GM12878 (cell line): ENCODE measurements around the gene CIDEC. TPM values are rescaled to one million over a fixed set of nuclear protein-coding genes. Genes with fewer than 3 reads are reported as not detected.
A peak's percentile ranks its signal among the peaks of the same experiment; 100 is the strongest.

Source experiments
- ATAC-seq: fragments of 200-7000 bp; cut with Tn5 transposase; 3 replicates; pipeline ENCODE4 v1.9.1; 2020; ENCODE audit warnings: mild to moderate bottlenecking, moderate library complexity
- BruUV-seq: library from RNA; stranded (reverse); fragments of 400-500 nt; replicated peaks from 2 replicates; lab custom pipeline; 2021; lab: Mats Ljungman, UMichigan
- CTCF ChIA-PET: fragments of 300-600 bp; sonication (Branson Sonifier 250); formaldehyde crosslinking; extraction: SDS; loops from one replicate; lab custom pipeline; 2021; ENCODE audit warnings: inconsistent platforms; lab: Yijun Ruan, JAX
- POLR2A ChIA-PET: fragments of 350-600 bp; formaldehyde crosslinking; extraction: SDS; loops from one replicate; lab custom pipeline; 2021; ENCODE audit warnings: inconsistent platforms; lab: Charles Lee
- RAD21 ChIA-PET: fragments of 300-600 bp; sonication (Branson Sonifier 250); formaldehyde crosslinking; loops from one replicate; lab custom pipeline; 2023; ENCODE audit warnings: antibody characterized with exemption; ENCODE audit not compliant: unreplicated experiment; lab: Charles Lee
- SMC1A ChIA-PET: fragments of 300-600 bp; sonication (Branson Sonifier 250); formaldehyde crosslinking; loops from one replicate; lab custom pipeline; 2023; ENCODE audit not compliant: unreplicated experiment, uncharacterized antibody; lab: Charles Lee
- DNase-seq: peaks from one replicate; pipeline ENCODE4 v3.0.0-alpha.2; 2011; ENCODE audit warnings: low read depth, low spot score
- FAIRE-seq: peaks from 3 replicates; lab custom pipeline; 2011; peaks lifted over from hg19 to GRCh38; lab: Jason Lieb, UNC
- H2AFZ ChIP-seq: 2 replicates; pipeline ENCODE4 v1.6.0; 2011; ENCODE audit warnings: low read depth, low read length, control low read depth; ENCODE audit not compliant: control insufficient read depth
- H3K27ac ChIP-seq: 2 replicates; pipeline ENCODE4 v1.5.1; 2011; ENCODE audit warnings: control low read depth; ENCODE audit not compliant: control insufficient read depth, insufficient read depth
- H3K27me3 ChIP-seq, 2 experiments: replicated peaks in 1 of 2; 2 replicates each; pipeline versions ENCODE4 v1.6.0 to v1.6.1; 2011; ENCODE audit warnings: low read length in 1 of 2; ENCODE audit not compliant: control insufficient read depth in 2 of 2, insufficient read depth in 2 of 2
- H3K36me3 ChIP-seq, 2 experiments: 2 replicates each; pipeline ENCODE4 v1.5.1; 2011; ENCODE audit warnings: low read length in 1 of 2; ENCODE audit not compliant: control insufficient read depth in 2 of 2, insufficient read depth in 2 of 2
- H3K4me1 ChIP-seq: 2 replicates; pipeline ENCODE4 v1.6.1; 2011; ENCODE audit warnings: mild to moderate bottlenecking, low read length, moderate library complexity, mixed read lengths; ENCODE audit not compliant: control insufficient read depth, insufficient read depth
- H3K4me2 ChIP-seq: 2 replicates; pipeline ENCODE4 v1.6.0; 2011; ENCODE audit warnings: control low read depth; ENCODE audit not compliant: control insufficient read depth, insufficient read depth
- H3K4me3 ChIP-seq: fragments of 200-600 bp; sonication (generic); 2 replicates; pipeline ENCODE4 v1.5.1; 2016
- H3K79me2 ChIP-seq: 2 replicates; pipeline ENCODE4 v1.6.0; 2011; ENCODE audit warnings: low read length; ENCODE audit not compliant: control insufficient read depth, insufficient read depth
- H3K9ac ChIP-seq: 2 replicates; pipeline ENCODE4 v1.8.0; 2011; ENCODE audit warnings: low read length, control low read depth, mixed read lengths; ENCODE audit not compliant: control insufficient read depth, insufficient read depth
- H3K9me3 ChIP-seq: replicated peaks from 3 replicates; pipeline ENCODE4 v1.5.1; 2011; ENCODE audit warnings: mild to moderate bottlenecking, low read length; ENCODE audit not compliant: control insufficient read depth, insufficient read depth
- H4K20me1 ChIP-seq: 2 replicates; pipeline ENCODE4 v1.6.0; 2011; ENCODE audit not compliant: control insufficient read depth, insufficient read depth
- ESRRA ChIP-seq: IDR thresholded peaks from 2 replicates; pipeline ENCODE4 v1.6.1; 2012; ENCODE audit warnings: mild to moderate bottlenecking, low read length, improper control_type of control experiment
- LARP7 ChIP-seq: fragments of 450-650 bp; IDR thresholded peaks from 2 replicates; pipeline ENCODE4 v1.6.1; 2017; ENCODE audit warnings: mild to moderate bottlenecking
- MEF2A ChIP-seq: IDR thresholded peaks from 2 replicates; pipeline ENCODE4 v1.6.1; 2011; ENCODE audit warnings: low read depth, mild to moderate bottlenecking, low read length, moderate library complexity; ENCODE audit not compliant: insufficient read depth
- RAD21 ChIP-seq: IDR thresholded peaks from 2 replicates; pipeline ENCODE4 v1.6.1; 2011; ENCODE audit warnings: mild to moderate bottlenecking, low read depth, low read length, moderate library complexity; ENCODE audit not compliant: insufficient read depth
- RUNX3 ChIP-seq: IDR thresholded peaks from 2 replicates; pipeline ENCODE4 v1.6.1; 2012; ENCODE audit warnings: low read length, inconsistent platforms
- SRF ChIP-seq, 2 experiments: IDR thresholded peaks; 2 replicates each; pipeline ENCODE4 v1.6.1; 2011; ENCODE audit warnings: low read depth in 2 of 2, low read length in 2 of 2, mild to moderate bottlenecking in 1 of 2, moderate library complexity in 1 of 2
- TCF12 ChIP-seq: IDR thresholded peaks from 2 replicates; pipeline ENCODE4 v1.6.1; 2011; ENCODE audit warnings: low read depth, mild to moderate bottlenecking, low read length
- ZNF24 ChIP-seq: fragments of 450-650 bp; IDR thresholded peaks from 2 replicates; pipeline ENCODE4 v1.6.1; 2017; ENCODE audit warnings: antibody characterized with exemption, mild to moderate bottlenecking
- WGBS: methylation state at CpG from one replicate; pipeline ENCODE4 v1.1.6; 2016; ENCODE audit warnings: low lambda C conversion rate; ENCODE audit not compliant: insufficient replicate concordance, insufficient coverage; ENCODE audit errors: missing lambda C conversion rate; 5-methylcytosine and 5-hydroxymethylcytosine counted together
- in situ Hi-C: fragments of 300-500 bp; cut with MboI; formaldehyde crosslinking; loops from 9 replicates; pipeline ENCODE4 v1.14.3; 2018; ENCODE audit warnings: mixed read lengths
- intact Hi-C: fragments of 100-400 bp; cut with micrococcal nuclease; formaldehyde crosslinking; loops from one replicate; pipeline ENCODE4 v1.14.2; 2022; ENCODE audit not compliant: unreplicated experiment
- polyA plus RNA-seq, 11 experiments: library from polyadenylated mRNA; depleted of rRNA in 4 of 11; unstranded in 6 of 11; stranded (reverse) in 5 of 11; fragments of >200 nt; fragmentation: Nextera tagmentation in 4 of 11; fragmentation: Illumina TruSeq in 1 of 11; extraction: Ambion mirVana in 4 of 11; extraction: Trizol in 1 of 11; gene quantifications; 1 replicate in 1 of 11; 2 replicates in 10 of 11; pipeline versions ENCODE4 v1.2.1 to v1.2.3, GENCODE V29; 2011 to 2016; ENCODE audit warnings: inconsistent platforms in 2 of 11, missing spikeins in 2 of 11, low read depth in 1 of 11
- total RNA-seq, 4 experiments: library from RNA; depleted of rRNA in 3 of 4; stranded (reverse); fragments of >200 nt in 3 of 4; fragmentation: Illumina TruSeq in 1 of 4; extraction: Trizol in 1 of 4; gene quantifications; 2 replicates each; pipeline versions ENCODE4 v1.2.1 to v1.2.3, GENCODE V29; 2013 to 2021
- TF ChIP-seq, protein P1 (sequence below): fragments of 450-650 bp; formaldehyde crosslinking; IDR thresholded peaks from 2 replicates; pipeline ENCODE4 v1.4.0; 2020; ENCODE audit warnings: mild to moderate bottlenecking, moderate library complexity
- TF ChIP-seq, protein P2 (sequence below): fragments of 450-650 bp; IDR thresholded peaks from 2 replicates; pipeline ENCODE4 v1.6.1; 2016; ENCODE audit warnings: mild to moderate bottlenecking

CIDEC gene
- total and polyA plus RNA-seq, 10 of the 15 experiments (the other 5 are each of a cell fraction or from before 2014, with no cell fraction given) = 0.10 to 0.49 TPM; not detected in 8

DNA sequence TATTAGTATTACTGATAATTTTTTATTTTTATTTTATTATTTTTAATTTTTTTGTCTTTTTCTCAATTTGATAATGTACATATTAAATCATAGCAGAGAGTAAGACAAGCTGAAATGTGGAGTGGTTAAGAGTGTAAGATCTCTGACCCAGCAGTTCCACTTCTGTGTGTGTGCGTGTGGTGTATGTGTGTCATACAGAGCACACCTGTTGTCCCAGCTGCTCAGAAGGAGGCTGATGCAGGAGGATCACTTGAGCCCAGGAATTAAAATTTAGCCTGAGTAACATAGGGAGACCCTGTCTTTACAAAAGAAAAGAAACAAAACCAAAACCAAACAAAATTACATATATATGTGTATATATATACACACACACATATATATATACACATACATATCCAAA lies 1.4 kb upstream of the CIDEC start:
- no peak overlapping the region for H3K4me3 ChIP-seq
- DNase-seq (no peak), FAIRE-seq (no peak), ATAC-seq (no peak)
- ChIA-PET SMC1A (no interaction called here), CTCF (interaction anchor here (0.6 kb wide), 2 partner anchors 13 to 173 kb away, joined by 3 read pairs; no protein-coding TSS in a partner anchor), RAD21 (interaction anchor here (0.7 kb wide), 1 partner anchor 232 kb away, joined by 3 read pairs; no protein-coding TSS in a partner anchor), POLR2A (interaction anchor here (1.0 to 3.5 kb wide), 2 partner anchors 9 to 38 kb away, joined by 3 to 35 read pairs; partner anchors contain the start of genes JAGN1 and RPUSD3)
- TF ChIP-seq MEF2A = no peak
- 0 out of 2 replicates have a peak, but pooled peaks have one; percentile 27 for TF ChIP-seq TCF12
- in situ Hi-C loops (no loop called here), intact Hi-C loops (no loop called here)
- no peaks in the 10 kb centered on the region for H3K79me2 ChIP-seq
- no TSS peak for BruUV-seq
- no peaks in the 10 kb centered on the region for H3K9me3 ChIP-seq
- no peak overlapping the region for H2AFZ ChIP-seq
- no peak overlapping the region for H3K4me2 ChIP-seq
- 59% methylated on average over 1 of the region's 1 CpG for WGBS
- no peaks in the 10 kb centered on the region for H3K36me3 ChIP-seq
- no peaks in the 10 kb centered on the region for H4K20me1 ChIP-seq
- H3K27me3 ChIP-seq = no peaks in the 10 kb centered on the region
- peaks cover 5% of the 10 kb centered on the region for H3K4me1 ChIP-seq
- H3K27ac ChIP-seq = no peak overlapping the region
- H3K9ac ChIP-seq = no peak overlapping the region

DNA sequence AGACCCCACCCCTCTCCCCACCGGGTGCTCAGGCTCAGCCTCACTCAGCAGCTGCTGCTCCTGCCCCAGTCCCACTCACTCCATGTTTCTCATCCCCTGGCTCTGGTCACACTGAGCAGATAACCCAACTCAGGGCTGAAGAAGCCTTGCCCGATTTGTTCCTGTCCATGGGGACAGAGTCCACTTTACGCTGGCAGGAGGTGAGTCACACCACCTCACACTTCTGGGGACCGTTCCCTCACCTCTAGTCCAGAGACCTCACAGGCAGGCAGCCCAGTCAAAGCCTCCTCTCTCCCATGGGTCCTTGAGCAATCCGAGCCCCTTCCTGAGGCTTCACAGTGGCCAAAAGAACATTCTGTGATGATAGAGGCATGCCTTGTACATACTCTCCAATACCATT lies 1.4 kb downstream of the CIDEC start:
- H3K4me2 ChIP-seq = no peak overlapping the region
- CTCF ChIA-PET = interaction anchor here (0.6 to 2.5 kb wide), 3 partner anchors 12 to 151 kb away, joined by 4 to 9 read pairs (median 5); partner anchors contain the start of gene JAGN1
- TF ChIP-seq ESRRA (no peak), RAD21 (no peak), RUNX3 (no peak), ZNF24 (no peak), SRF (IDR thresholded peaks at IDR 0.05; ENCODE audit: low read depth in 2 of 2, low read length in 2 of 2) (no peak), LARP7 (no peak)
- TF ChIP-seq, protein P1, sequence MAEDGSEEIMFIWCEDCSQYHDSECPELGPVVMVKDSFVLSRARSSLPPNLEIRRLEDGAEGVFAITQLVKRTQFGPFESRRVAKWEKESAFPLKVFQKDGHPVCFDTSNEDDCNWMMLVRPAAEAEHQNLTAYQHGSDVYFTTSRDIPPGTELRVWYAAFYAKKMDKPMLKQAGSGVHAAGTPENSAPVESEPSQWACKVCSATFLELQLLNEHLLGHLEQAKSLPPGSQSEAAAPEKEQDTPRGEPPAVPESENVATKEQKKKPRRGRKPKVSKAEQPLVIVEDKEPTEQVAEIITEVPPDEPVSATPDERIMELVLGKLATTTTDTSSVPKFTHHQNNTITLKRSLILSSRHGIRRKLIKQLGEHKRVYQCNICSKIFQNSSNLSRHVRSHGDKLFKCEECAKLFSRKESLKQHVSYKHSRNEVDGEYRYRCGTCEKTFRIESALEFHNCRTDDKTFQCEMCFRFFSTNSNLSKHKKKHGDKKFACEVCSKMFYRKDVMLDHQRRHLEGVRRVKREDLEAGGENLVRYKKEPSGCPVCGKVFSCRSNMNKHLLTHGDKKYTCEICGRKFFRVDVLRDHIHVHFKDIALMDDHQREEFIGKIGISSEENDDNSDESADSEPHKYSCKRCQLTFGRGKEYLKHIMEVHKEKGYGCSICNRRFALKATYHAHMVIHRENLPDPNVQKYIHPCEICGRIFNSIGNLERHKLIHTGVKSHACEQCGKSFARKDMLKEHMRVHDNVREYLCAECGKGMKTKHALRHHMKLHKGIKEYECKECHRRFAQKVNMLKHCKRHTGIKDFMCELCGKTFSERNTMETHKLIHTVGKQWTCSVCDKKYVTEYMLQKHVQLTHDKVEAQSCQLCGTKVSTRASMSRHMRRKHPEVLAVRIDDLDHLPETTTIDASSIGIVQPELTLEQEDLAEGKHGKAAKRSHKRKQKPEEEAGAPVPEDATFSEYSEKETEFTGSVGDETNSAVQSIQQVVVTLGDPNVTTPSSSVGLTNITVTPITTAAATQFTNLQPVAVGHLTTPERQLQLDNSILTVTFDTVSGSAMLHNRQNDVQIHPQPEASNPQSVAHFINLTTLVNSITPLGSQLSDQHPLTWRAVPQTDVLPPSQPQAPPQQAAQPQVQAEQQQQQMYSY (CRISPR knock-in tag) = no peak
- TF ChIP-seq, protein P2, sequence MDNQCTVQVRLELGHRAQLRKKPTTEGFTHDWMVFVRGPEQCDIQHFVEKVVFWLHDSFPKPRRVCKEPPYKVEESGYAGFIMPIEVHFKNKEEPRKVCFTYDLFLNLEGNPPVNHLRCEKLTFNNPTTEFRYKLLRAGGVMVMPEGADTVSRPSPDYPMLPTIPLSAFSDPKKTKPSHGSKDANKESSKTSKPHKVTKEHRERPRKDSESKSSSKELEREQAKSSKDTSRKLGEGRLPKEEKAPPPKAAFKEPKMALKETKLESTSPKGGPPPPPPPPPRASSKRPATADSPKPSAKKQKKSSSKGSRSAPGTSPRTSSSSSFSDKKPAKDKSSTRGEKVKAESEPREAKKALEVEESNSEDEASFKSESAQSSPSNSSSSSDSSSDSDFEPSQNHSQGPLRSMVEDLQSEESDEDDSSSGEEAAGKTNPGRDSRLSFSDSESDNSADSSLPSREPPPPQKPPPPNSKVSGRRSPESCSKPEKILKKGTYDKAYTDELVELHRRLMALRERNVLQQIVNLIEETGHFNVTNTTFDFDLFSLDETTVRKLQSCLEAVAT = no peak

More for the DNA sequence above, 1.4 kb downstream of the CIDEC start:
- Histone ChIP-seq H3K27ac (no peak overlapping the region), H3K9me3 (no peaks in the 10 kb centered on the region), H3K9ac (no peak overlapping the region), H4K20me1 (no peaks in the 10 kb centered on the region), H3K27me3 (no peaks in the 10 kb centered on the region), H3K4me1 (peaks cover 5% of the 10 kb centered on the region), H3K4me3 (no peak overlapping the region), H2AFZ (no peak overlapping the region; the same call in 1 of the 2 replicates), H3K79me2 (no peaks in the 10 kb centered on the region), H3K36me3 (no peaks in the 10 kb centered on the region)
- ATAC-seq = no peak; the same call in 1 of the 3 replicates
- in situ Hi-C loops (no loop called here), intact Hi-C loops (no loop called here)
- DNase-seq = no peak
- no peak for FAIRE-seq
- no TSS peak for BruUV-seq
- 37% methylated on average over 5 of the region's 5 CpGs for WGBS
- SMC1A ChIA-PET = interaction anchor here (1.2 kb wide), 1 partner anchor 72 kb away, joined by 5 read pairs; no protein-coding TSS in a partner anchor
- RAD21 ChIA-PET = interaction anchor here (1.0 to 1.1 kb wide), 2 partner anchors 12 to 19 kb away, joined by 3 read pairs; no protein-coding TSS in a partner anchor
- POLR2A ChIA-PET = interaction anchor here (1.0 to 3.5 kb wide), 4 partner anchors 11 to 54 kb away, joined by 3 to 35 read pairs (median 5); partner anchors contain the start of genes CRELD1, IL17RE and JAGN1
